Pancreas (tissue), 10 donors: ENCODE measurements around the gene GNAT3. TPM values are rescaled to one million over a fixed set of nuclear protein-coding genes. Genes with fewer than 3 reads are reported as not detected.

Experiments used
- ATAC-seq, 4 donors: fragments of 200-7000 bp; cut with Tn5 transposase; one replicate each; pipeline versions ENCODE4 v1.8.0 to v1.9.1; 2020; ENCODE audit warnings: mild to moderate bottlenecking in 4 of 4, moderate library complexity in 4 of 4
- DNase-seq, 6 donors: peaks; one replicate each; pipeline ENCODE4 v3.0.0-alpha.2; 2020
- FAIRE-seq: peaks from 2 replicates; lab custom pipeline; 2012; peaks lifted over from hg19 to GRCh38; lab: Jason Lieb, UNC
- H3K27ac ChIP-seq, 4 donors: fragments of 200-600 bp; sonication (generic); 1 replicate in 3 of 4; 2 replicates in 1 of 4; pipeline versions ENCODE4 v1.5.0 to v1.8.0; 2020
- H3K27me3 ChIP-seq, 4 donors: fragments of 200-600 bp; one replicate each; pipeline ENCODE4 v1.8.0; 2021
- H3K36me3 ChIP-seq, 3 donors: fragments of 200-600 bp; sonication (generic) in 1 of 3; one replicate each; pipeline versions ENCODE4 v1.5.0 to v1.8.0; 2020 to 2021
- H3K4me1 ChIP-seq, 3 donors: fragments of 200-600 bp; one replicate each; pipeline ENCODE4 v1.8.0; 2021
- H3K4me3 ChIP-seq, 4 donors: fragments of 200-600 bp; sonication (generic) in 2 of 4; one replicate each; pipeline versions ENCODE4 v1.5.0 to v1.8.0; 2020 to 2021
- H3K9me3 ChIP-seq, 4 donors: fragments of 200-600 bp; one replicate each; pipeline ENCODE4 v1.8.0; 2021
- WGBS, 2 donors: extraction: QIAGEN DNeasy Blood & Tissue Kit; methylation state at CpG; one replicate each; pipeline ENCODE4 v1.1.7; 2013; 5-methylcytosine and 5-hydroxymethylcytosine counted together
- intact Hi-C, 3 donors: fragments of 100-400 bp; cut with DNase I; formaldehyde crosslinking; loops; one replicate each; pipeline versions ENCODE4 v1.11.1 to v1.14.2; 2022
- polyA plus RNA-seq, 2 donors: library from polyadenylated mRNA; stranded (reverse); fragments of 200-250 nt; gene quantifications; one replicate each; pipeline ENCODE4 v1.2.3, GENCODE V29; 2013
- total RNA-seq, 6 donors: library from RNA; stranded (reverse); fragmentation: NEBNext Ultra II Directional in 4 of 6; extraction: Animal tissue kit (Norgen Biotek cat#: 25700) in 4 of 6; gene quantifications; one replicate each; pipeline versions ENCODE4 v1.2.1 to v1.2.4, GENCODE V29; 2021 to 2023
- TF ChIP-seq, protein P1 (sequence below), 4 donors: fragments of 200-600 bp; sonication (generic) in 3 of 4; IDR thresholded peaks; one replicate each; pipeline versions ENCODE4 v1.5.0 to v1.8.0; 2021; ENCODE audit warnings: antibody characterized with exemption in 4 of 4
- donor health status: healthy with polysubstance abuse.
- donor health status: DM: no; HTN: no; CAD: no; lungs with moderate emphysema.
- donor health status: DM: no; HTN: no; CAD: no.
- donor health status: control.
- donor health status: control.
- donor health status: Bipolar disorder and iron deficiency.
- donor health status: DM: yes; HTN: yes; CAD: no.
- donor health status: DM: no; HTN: no; CAD: no.
- donor health status: DM: no; HTN: no; CAD: no.
- donor health status: DM: yes; HTN: yes; CAD: no.

The GNAT3 gene
- total RNA-seq (1 to 10 TPM in 1 of 6 donors, not detected in 5; 1.2 TPM), polyA plus RNA-seq (not detected)

DNA sequence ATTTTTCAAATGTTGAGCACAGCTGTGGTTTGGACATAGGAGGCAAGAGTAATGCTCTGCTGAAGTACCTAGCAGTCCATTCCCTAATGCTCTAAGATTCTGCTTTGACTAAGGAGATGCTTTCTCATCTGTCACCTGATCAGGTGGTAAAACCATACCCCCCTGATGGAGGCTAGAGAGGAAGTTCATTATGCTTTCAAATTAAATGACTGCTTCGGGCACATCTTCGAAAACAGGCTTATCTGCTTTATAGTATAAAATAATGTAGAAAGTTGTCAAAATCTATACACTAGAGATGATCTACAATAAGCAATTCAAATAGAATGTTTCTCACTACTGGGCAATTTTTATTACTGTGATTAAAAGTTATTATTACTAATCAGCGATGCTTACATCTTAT is at the start of gene GNAT3:
TSS of gene GNAT3 (minus strand) at position 101 of the 400 bp plus-strand sequence. CDS start 138 bp downstream, outside the sequence.
- no peak for FAIRE-seq
- intact Hi-C loops: no loop called here

DNA sequence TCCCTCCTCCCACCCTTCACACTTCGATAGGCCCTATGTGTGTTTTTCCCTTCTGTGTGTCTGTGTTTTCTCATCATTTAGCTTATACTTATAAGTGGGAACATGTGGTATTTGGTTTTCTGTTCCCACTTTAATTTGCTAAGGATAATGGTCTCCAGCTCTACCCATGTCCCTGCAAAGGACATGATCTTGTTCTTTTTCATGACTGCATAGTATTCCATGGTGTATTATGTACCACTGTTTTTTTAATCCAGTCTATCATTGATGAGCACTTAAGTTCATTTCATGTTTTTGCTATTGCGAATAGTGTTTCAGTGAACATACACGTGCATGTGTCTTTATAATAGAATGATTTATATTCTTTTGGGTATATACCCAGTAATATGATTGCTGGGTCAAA is 46.3 kb upstream of the GNAT3 start:
- ATAC-seq (no peak), FAIRE-seq (no peak)

More for the DNA sequence above, at the start of gene GNAT3:
- DNase-seq: no peak
- WGBS, 2 donors: 81 to 92% methylated on average over 3 of the region's 3 CpGs
- TF ChIP-seq, protein P1, sequence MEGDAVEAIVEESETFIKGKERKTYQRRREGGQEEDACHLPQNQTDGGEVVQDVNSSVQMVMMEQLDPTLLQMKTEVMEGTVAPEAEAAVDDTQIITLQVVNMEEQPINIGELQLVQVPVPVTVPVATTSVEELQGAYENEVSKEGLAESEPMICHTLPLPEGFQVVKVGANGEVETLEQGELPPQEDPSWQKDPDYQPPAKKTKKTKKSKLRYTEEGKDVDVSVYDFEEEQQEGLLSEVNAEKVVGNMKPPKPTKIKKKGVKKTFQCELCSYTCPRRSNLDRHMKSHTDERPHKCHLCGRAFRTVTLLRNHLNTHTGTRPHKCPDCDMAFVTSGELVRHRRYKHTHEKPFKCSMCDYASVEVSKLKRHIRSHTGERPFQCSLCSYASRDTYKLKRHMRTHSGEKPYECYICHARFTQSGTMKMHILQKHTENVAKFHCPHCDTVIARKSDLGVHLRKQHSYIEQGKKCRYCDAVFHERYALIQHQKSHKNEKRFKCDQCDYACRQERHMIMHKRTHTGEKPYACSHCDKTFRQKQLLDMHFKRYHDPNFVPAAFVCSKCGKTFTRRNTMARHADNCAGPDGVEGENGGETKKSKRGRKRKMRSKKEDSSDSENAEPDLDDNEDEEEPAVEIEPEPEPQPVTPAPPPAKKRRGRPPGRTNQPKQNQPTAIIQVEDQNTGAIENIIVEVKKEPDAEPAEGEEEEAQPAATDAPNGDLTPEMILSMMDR (IDR thresholded peaks at IDR 0.05): no peak
- Histone ChIP-seq H3K4me3 (no peak within 1 kb of the TSS), H3K27ac (no peak within 1 kb of the TSS), H3K36me3 (no peaks in the 10 kb centered on the region), H3K9me3 (no peaks in the 10 kb centered on the region), H3K27me3 (no peaks in the 10 kb centered on the region), H3K4me1 (peaks cover 0 to 13% (median 7%) of the 10 kb centered on the region in 3 donors)
- no peak for ATAC-seq

DNA sequence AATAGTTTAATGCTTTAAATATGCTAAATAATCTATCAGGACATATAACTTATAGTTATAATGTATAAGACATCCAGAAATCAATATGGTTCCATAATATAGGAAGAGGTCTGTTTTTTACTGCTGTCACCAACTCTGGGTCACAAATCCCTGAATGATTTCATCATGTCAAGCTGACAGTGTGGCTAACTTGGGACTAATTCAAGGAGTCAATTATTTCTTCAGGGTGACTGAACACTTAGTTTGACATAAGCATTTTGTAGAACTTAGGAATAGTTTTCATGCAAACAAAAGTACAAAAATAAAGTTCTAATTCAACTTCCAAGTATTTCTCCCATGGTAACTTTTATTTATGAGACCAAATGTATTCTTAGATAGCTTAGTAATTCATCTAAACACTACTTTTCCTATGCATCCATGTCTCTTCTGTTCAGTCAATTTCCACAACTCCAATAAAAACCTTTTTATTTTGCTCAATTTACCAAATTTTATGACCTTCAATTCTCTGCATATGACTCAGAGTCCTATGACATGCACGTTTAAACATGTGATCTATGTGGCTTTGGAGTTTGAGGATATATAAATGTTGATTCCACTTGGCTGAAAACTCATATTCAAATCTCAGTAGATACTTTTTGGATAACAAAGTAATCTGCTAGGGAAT is 40.3 kb upstream of the GNAT3 start:
- no peak for FAIRE-seq
- intact Hi-C loops: no loop called here
- Histone ChIP-seq H3K36me3 (no peaks in the 10 kb centered on the region), H3K9me3 (no peaks in the 10 kb centered on the region), H3K27me3 (no peaks in the 10 kb centered on the region), H3K27ac (no peak overlapping the region), H3K4me1 (no peaks in the 10 kb centered on the region), H3K4me3 (no peak overlapping the region)
- DNase-seq: no peak
- no peak for ATAC-seq
- TF ChIP-seq, protein P1 (IDR thresholded peaks at IDR 0.05): no peak
- WGBS, 2 donors: 52 to 78% methylated on average over 1 of the region's 1 CpG

More for the DNA sequence above, 46.3 kb upstream of the GNAT3 start:
- H3K4me1 ChIP-seq: no peaks in the 10 kb centered on the region
- H3K27me3 ChIP-seq: no peaks in the 10 kb centered on the region
- intact Hi-C loops: no loop called here
- TF ChIP-seq, protein P1 (IDR thresholded peaks at IDR 0.05): no peak
- H3K9me3 ChIP-seq: no peaks in the 10 kb centered on the region
- H3K36me3 ChIP-seq: no peaks in the 10 kb centered on the region
- no peak overlapping the region for H3K27ac ChIP-seq
- WGBS, 2 donors: 64 to 83% methylated on average over 3 of the region's 3 CpGs
- H3K4me3 ChIP-seq: no peak overlapping the region
- DNase-seq: no peak

DNA sequence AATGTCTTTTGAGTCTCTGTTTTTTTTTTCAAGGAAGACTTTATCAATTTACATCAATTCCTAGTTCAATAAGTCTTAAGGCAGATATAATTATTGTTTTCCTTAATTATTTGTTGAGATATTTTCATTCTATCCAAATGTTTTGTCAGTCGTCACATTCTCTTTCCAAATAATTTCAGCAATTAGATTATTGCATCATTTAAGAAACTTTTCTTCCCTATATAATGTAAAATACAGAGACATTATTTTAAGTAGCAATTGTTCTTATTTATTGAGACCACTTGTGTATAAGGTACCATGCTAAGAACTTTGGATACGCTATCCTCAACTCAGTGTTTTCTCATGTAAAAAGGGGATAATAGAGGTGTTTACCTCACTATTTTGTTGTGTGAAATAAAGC is 38.1 kb upstream of the GNAT3 start:
- ATAC-seq: no peak
- Histone ChIP-seq H3K36me3 (no peaks in the 10 kb centered on the region), H3K27me3 (no peaks in the 10 kb centered on the region), H3K4me1 (no peaks in the 10 kb centered on the region), H3K27ac (no peak overlapping the region), H3K4me3 (no peak overlapping the region), H3K9me3 (no peaks in the 10 kb centered on the region)
- no peak for DNase-seq
- TF ChIP-seq, protein P1 (IDR thresholded peaks at IDR 0.05): no peak
- 80 to 87% methylated on average over 2 of the region's 2 CpGs for WGBS, 2 donors
- FAIRE-seq: no peak
- intact Hi-C loops: no loop called here

DNA sequence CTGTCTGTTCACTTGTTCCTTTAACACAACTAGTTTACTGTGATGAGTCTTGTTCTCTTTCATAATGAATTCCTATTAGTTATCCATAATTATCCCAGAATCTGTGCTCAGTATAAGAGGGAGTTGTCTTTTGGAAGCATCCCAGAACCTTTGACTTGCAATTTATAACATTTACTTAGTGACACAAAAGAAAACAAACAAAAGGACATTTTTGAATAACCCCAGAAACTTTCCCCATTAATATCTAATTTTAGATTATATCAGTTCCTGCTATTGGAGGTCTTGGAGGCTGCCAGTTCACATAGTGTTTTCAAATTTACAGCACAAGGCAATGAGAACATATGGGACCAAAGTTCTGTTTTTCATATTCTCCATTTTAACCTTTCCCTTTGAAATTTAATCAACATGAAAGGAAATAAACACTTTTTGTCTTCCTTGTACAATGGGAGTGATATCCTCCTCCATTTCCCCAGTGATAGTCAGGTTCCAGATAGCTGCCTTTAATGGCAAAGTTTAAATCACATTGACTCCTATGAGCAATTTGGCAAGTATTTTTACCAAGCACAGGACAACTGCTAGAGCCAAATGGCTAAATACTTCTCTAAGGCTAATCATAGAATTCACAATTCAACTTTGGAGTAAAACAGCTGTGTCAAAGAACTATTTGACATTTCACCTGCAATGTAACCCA is 37.1 kb upstream of the GNAT3 start:
- Histone ChIP-seq H3K9me3 (no peaks in the 10 kb centered on the region), H3K4me3 (no peak overlapping the region), H3K27me3 (no peaks in the 10 kb centered on the region), H3K4me1 (no peaks in the 10 kb centered on the region), H3K27ac (no peak overlapping the region), H3K36me3 (no peaks in the 10 kb centered on the region)
- no peak for ATAC-seq
- FAIRE-seq: no peak
- intact Hi-C loops: no loop called here
- TF ChIP-seq, protein P1 (IDR thresholded peaks at IDR 0.05): no peak
- DNase-seq: no peak
